GM18519 (cell line): ENCODE results near the gene CAPN12.
"Not testable (repeated sequence)": the region's sequence is repeated elsewhere in the genome, so short reads cannot be mapped to it uniquely, and the experiment has no call there.

Source experiments
- ATAC-seq: cut with Tn5 transposase; IDR thresholded peaks from one replicate; pipeline ENCODE4 v1.9.1; 2021; ENCODE audit warnings: mild to moderate bottlenecking, moderate library complexity; ENCODE audit not compliant: unreplicated experiment, low FRiP score

Gene CAPN12

DNA sequence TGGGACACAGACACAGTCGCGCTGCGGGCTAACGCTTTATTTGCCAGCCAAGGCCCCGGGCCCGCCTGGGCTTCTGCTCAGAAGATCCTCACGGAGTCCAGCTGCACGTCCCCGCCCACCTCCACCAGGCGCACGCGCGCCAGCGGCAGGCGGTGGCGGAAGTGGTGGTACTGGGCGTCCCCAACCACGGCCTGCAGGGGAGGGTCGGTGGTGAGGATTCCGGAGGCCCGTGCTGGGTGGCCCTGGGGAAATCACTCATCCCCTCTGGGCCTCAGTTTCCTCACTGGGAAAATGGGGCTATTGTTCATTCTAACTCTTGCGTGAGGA lies 26.6 kb upstream of the CAPN12 start:
- ATAC-seq = not testable (repeated sequence)

DNA sequence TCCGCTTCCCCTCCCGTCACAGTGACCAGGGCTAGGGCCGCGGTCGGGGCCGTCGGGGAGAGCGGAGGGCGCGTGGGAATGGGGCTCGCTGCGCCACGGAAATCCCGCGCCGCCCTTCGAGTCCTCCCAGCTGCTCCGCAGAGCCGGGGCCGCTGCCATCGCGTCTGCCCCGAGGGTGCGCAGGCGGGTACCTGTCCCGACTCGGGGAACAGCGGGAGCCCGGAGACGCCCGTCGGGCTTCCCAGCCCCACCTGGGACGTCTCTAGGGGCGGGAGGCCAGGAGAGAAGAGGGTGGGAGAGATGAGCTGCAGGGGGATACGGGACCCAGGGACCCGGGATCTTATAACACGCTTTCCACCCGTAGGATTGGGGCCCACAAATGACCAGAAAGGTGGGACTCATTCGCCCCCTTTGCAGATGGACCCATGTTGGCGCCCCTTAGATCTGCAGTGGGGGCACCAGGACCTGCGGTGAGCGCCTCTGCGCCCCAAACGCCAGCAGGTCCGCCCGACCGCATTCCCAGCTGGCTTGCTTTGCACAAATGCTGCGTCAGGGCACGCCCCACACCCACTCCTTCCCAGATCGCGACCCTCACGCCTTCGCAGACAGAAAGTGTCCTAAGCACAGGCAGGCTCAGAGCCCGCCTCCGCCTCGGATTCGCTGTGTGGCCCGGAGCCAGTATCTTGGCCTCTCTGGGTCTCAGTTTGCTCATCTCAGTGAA lies 26.1 kb upstream of the CAPN12 start:
- not testable (repeated sequence) for ATAC-seq

DNA sequence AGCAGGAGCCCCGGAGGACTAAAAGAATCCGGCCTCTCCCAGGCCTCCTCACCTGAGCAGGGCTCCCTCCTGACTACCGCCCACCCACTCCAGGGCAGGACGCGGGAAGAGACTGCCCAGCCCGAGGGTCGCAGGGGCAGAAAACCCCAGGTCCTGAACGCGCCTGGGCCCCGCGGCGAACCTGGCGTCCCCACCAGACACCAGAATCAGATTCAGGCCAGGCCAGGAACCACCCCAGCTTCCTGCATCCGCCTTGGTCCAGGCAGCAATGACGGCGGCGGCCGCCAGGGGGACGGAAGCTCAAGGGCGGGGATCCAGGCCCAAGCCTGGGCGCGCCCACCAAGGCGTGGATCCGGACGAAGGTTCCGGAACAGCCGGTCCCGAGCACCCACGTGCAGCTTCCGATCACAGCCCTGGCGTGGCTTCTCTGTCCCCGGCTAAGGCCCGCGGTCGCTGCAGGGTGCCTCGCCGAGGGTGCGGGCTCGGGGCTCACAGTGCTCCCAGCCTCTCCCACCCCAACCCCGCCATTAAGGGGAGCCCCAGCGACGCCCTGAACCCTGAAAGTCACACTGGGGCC lies 25.4 kb upstream of the CAPN12 start:
- no peak for ATAC-seq

DNA sequence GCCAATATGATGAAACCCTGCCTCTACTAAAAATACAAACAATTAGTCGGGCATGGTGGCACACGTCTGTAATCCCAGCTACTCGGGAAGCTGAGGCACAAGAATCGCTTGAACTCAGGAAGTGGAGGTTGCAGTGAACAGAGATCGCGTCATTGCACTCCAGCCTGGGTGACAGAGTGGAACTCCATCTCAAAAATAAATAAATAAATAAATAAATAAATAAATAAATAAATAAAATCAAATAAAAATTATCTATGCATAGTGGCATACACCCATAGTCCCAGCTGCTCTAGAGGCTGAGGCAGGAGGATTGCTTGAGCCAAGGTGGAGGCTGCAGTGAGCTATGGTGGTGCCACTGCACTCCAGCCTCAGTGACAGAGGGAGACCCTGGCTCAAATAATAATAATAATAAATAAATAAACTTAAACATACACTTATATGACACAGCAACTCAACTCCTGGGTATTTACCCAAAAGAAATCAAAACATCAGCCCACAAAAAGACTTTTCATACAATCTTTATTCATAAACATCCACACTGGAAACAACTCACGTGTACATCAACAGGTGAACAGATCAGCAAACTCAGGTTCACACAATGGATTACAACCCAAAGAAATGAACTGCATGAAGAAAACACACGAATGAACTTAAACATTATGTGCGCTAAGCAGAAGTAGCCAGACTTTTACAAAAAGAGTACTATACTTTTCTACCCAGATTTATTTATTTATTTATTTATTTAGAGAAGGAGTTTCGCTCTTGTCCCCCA lies 22.2 kb upstream of the CAPN12 start:
- ATAC-seq = no peak

DNA sequence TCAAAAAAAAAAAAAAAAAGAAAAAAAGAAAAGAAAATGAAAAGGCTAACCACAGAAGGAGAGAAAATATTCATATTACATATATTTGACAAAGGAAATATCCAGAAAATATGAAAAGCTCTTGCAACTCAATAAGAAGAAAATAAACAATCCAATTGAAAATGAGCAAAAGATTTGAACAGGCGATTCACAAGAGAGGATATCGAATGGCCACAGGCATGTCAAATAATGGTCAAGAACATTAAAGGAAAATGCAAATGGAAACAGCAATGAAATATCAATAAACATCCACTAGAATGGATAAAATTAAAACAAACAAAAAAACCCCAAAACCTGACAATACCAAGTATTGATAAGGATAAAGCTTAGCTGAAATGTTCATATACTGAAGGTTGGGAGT lies 20.9 kb upstream of the CAPN12 start:
- no peak for ATAC-seq

DNA sequence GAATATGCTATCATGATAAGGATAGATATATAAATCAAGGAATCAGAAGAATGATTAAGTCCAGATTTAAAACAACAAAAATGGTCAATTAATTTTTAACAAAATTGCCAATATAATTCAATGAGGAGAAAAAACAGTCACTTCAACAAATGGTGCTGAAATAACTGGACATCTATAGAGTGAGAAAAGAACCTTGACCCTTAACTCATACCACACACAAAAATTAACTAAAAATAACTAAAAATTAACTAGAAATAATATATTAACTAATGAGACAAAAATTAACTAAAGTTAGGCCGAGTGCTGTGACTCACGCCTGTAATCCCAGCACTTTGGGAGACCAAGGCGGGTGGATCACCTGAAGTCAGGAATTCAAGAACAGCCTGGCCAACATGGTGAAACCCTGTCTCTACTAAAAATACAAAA lies 19.5 kb upstream of the CAPN12 start:
- no peak for ATAC-seq

DNA sequence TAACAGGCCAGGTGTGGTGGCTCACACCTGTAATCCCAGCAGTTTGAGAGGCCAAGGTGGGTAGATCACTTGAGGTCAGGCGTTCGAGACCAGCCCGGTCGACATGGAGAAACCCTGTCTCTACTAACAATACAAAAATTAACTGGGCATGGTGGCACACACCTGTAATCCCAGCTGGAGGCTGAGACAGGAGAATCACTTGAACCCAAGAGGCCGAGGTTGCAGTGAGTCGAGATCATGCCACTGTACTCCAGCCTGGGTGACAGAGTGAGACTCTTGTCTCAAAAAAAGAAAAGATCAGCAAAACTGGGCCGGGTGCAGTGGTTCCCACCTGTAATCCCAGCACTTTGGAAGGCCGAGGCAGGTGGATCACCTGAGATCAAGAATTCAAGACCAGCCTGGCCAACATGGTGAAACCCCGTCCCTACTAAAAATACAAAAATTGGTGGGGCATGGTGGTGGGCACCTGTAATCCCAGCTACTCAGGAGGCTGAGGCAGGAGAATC lies 17.7 kb upstream of the CAPN12 start:
- ATAC-seq = not testable (repeated sequence)

DNA sequence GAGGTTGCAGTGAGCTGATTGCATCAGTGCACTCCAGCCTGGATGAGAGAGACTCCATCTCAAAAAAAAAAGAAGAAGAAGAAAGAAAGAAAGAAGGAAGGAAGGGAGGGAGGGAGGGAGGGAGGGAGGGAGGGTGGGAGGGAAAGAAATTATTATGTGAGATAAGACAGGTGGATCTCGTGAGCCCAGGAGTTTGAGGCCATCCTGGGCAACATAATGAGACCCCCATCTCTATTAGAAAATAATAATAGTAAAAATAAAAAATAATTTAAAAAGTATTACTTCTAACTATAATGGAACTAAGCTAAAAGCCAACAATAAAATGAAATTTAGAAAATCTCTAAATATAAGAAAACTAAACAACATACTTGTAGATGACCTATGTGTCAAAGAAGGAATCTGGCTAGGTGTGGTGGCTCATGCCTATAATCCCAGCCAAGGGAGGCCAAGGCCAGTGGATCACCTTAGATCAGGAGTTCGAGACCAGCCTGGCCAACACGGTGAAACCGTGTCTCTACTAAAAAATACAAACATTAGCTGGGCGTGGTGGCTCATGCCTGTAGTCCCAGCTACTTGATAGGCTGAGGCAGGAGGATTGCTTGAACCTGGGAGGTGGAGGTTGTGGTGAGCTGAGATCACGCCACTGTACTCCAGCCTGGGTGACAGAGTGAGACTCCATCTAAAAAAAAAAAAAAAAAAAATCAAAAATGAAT lies 16.7 kb upstream of the CAPN12 start:
- ATAC-seq = not testable (repeated sequence)

DNA sequence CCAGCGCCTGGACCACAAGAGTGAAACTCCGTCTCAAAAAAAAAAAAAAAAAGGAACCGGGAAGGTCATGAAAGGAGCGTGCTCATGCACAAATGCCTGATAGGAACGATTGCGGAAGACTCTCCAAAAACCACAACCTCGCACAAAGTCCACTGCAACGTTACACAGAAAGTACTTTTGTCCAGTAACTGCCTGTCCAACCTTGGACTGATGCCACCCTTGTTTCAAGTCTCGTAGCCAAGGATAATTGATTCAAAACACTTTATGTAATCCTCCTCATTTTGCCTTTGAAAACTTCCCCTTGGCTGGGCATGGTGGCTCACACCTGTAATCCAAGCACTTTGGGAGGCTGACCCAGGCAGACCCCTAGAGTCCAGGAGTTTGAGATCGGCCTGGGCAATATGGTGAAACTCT lies 15.3 kb upstream of the CAPN12 start:
- no peak for ATAC-seq

DNA sequence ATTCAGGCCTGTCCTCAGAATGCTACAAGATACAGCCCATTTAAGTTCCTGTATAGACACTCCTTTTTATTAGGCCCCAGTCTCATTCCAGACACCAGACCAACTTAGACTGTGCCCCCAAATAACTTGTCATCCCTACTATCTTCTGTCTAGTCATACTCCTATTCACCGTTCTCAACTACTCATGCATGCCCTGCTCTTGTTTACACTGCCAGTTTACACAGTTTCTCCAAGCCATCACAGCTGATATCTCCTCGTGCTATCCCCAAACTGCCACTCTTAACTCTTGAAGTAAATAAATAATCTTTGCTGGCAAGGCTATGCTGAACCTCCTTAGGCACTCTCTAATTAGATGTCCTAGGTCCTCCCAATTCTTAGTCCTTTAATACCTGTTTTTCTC lies 9.9 kb upstream of the CAPN12 start:
- ATAC-seq = not testable (repeated sequence)

DNA sequence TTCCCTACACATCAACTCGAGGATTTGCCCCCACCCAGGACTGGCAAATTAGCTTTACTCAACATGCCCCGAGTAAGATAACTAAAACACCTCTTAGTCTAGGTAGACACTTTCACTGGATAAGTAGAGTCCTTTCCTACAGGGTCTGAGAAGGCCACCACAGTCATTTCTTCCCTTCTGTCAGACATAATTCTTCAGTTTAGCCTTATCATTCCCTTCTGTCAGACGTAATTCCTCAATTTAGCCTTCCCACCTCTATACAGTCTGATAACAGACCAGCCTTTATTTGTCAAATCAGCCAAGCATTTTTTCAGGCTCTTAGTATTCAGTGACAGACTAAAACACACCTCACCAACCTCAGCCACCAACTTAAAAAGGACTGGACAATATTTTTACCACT lies 9.5 kb upstream of the CAPN12 start:
- ATAC-seq = not testable (repeated sequence)

DNA sequence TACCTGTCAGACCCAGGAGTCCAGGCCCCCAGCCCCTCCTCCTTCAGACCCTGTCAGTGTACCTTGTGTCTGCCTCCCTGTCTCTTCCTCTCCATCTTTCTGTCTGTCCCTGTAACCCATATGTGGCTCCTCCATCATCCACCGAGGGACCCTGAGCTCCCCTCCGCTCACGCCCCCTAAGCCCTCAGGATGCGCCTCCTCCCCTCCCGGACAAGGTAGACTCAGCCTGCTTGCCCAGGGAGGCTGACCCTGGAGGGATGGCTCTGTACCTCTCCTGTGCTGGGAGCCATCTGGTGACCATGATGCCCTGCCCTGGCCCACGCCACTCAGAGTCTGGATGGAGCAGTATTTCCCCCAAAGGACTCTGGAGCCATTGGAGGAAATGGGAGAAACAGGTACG lies 1.0 kb upstream of the CAPN12 start:
- no peak for ATAC-seq

DNA sequence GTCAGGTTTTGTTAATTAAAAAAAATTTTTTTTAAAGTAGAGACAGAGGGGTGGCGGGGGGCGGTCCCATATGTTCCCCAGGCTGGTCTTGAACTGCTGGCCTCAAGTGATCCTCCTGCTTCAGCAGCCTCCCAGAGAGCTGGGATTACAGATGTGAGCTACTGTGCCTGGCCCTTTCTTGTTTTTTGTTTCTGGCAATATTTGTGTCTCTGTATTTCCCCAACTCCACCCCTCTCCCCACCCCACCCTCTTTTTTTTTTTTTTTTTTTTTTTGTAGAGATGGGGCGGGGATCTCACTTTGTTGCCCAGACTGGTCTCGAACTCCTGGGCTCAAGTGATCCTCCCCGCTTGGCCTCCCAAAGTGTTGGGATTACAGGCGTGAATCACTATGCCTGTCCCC lies 600 bp upstream of the CAPN12 start:
- ATAC-seq = no peak

DNA sequence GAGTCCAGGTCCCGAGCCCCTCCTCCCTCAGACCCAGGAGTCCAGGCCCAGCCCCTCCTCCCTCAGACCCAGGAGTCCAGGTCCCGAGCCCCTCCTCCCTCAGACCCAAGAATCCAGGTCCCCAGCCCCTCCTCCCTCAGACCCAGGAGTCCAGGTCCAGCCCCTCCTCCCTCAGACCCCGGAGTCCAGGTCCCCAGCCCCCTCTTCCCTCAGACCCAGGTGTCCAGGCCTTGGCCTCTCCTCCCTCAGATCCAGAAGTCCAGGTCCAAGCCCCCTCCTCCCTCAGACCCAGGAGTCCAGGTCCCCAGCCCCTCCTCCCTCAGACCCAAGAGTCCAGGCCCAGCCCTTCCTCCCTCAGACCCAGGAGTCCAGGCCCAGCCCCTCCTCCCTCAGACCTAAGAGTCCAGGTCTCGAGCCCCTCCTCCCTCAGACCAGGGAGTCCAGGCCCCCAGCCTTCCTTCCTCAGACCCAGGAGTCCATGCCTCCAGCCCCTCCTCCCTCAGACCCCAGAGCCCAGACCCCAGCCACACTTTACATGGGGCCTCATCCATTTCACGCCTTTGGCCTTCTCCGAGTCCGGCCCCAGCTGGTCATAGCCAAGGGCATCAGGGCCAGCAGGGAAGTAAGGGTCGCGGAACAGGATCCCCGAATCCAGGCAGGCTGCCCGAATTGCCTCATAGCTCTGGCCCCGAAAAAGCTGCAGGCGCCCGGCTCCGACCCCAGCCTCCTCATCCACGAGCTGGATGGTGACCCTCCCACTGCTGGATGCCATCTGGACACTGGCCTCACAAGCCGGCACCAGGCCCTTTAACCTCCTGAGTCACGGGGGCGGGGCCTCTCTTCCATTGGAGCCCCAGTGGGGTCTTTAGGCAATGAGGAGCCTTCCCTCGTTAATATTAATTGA lies 628 bp downstream of the CAPN12 start:
- no peak for ATAC-seq

DNA sequence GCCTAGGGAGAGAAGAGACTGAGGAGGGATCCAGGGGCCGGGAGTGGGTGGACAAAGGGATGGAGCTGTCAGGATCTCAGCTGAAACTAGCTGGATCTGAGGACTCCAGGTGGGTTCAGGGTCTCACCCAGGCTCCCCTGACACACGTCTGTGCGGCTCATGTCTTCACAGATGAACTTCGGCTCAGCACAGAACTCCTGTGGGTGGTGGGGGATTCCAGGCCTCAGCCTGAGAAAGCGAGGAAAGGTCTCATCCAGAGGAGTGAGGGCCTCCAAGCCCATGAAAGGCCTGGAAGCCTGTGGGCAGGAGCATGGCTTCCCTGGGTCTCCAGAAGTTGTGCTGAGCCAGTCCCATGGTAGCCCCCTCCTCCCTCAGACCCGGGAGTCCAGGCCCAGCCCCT lies 1.4 kb downstream of the CAPN12 start:
- ATAC-seq = no peak

DNA sequence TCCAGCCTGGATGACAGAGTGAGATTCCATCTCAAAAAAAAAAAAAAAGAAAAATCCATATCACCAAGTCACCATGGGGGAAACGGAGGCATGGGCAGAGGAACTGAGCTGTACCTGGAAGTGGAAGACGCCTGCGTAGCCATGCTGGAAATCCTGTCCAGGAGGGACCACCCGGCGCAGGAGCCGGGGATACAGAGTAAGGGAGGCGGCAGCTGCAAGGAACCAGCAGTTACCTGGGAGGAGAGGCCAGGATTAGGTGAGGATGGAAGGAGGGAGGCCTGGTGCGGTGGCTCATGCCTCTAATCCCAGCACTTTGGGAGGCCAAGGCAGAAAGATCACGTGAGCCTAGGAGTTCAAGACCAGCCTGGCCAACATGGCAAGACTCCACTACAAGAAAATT lies 2.0 kb downstream of the CAPN12 start:
- no peak for ATAC-seq

DNA sequence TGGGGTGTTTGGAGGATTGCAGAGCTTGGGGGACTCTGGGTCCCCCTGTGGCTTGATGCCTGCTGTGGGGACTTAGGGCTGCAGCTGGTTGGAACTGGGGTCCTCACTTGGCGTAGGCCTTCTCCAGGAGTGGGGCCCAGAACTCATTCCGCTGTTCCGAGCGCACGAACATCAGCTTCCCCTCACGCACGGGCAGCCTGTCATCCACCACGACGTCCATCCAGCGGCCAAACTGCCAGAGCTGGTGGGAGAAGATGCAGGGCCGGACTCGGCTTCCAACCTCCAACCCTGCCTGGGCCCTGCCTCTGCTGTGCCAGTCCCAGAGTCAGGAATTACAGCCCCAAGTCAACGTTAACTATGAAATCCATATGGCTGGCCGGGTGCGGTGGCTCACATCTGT lies 2.6 kb downstream of the CAPN12 start:
- no peak for ATAC-seq

DNA sequence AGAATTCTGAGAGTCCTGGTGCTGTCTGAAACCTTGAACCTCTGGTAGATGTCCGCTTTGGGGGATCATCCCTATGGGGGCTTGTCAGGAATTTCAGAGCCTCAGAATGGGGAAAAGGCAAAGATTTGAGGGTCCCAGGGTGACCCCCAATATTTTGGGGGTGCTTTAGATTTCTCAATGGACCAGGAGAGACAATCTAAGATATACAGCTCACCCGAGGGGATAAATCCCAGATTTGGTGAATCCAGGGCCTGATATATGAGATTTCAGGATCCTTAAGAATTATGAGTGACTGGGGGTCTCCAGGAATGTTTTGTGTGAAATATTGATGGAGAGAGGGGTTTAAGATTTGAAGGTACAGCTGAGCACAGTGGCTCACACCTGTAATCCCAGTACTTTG lies 3.3 kb downstream of the CAPN12 start:
- ATAC-seq = no peak

DNA sequence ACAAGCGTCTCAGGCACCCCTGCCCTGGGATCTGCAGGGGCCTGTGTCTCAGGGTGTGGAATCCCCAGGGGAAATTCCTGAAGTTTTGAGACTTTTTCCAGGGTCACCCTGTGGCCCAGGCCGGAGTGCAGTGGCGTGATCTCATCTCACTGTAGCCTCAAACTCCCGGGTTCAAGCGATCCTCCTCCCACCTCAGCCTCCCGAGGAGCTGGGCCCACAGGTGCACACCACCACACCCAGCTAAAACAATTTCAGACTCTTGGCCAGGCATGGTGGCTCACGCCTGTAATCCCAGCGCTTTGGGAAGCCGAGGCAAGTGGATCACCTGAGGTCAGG lies 4.0 kb downstream of the CAPN12 start:
- ATAC-seq = no peak
